Activated B cell treated with CpG ODN at 0.5 μM for 24 hours (primary cell): ENCODE results near the gene OR51E2. TPM values are rescaled to one million over a fixed set of nuclear protein-coding genes. Genes with fewer than 3 reads are reported as not detected.

Experiments used
- ATAC-seq: fragments of 200-7000 bp; cut with Tn5 transposase; one replicate; pipeline ENCODE4 v1.10.0; 2021; ENCODE audit warnings: low read depth, mild to moderate bottlenecking, moderate library complexity
- CTCF ChIA-PET: fragments of 350-600 bp; sonication (Branson Sonifier 250); formaldehyde crosslinking; loops from one replicate; lab custom pipeline; 2021; ENCODE audit warnings: antibody characterized with exemption; lab: Charles Lee
- POLR2A ChIA-PET: fragments of 350-600 bp; sonication (Branson Sonifier 250); formaldehyde crosslinking; loops from one replicate; lab custom pipeline; 2021; ENCODE audit warnings: antibody characterized with exemption; lab: Charles Lee
- DNase-seq: peaks from one replicate; pipeline ENCODE4 v3.0.0; 2022
- H3K27ac Mint-ChIP-seq: one replicate; pipeline ENCODE4 v1.8.0; 2020; ENCODE audit warnings: mixed read lengths
- H3K27me3 Mint-ChIP-seq: one replicate; pipeline ENCODE4 v1.8.0; 2021; ENCODE audit warnings: mixed read lengths
- H3K36me3 Mint-ChIP-seq: one replicate; pipeline ENCODE4 v1.8.0; 2021; ENCODE audit warnings: low read depth, mixed read lengths
- H3K4me1 Mint-ChIP-seq: one replicate; pipeline ENCODE4 v1.8.0; 2021; ENCODE audit warnings: mixed read lengths
- H3K4me3 Mint-ChIP-seq: one replicate; pipeline ENCODE4 v1.8.0; 2020; ENCODE audit warnings: mild to moderate bottlenecking, mixed read lengths
- H3K9me3 Mint-ChIP-seq: one replicate; pipeline ENCODE4 v1.8.0; 2020; ENCODE audit warnings: mixed read lengths
- intact Hi-C: fragments of 100-400 bp; cut with micrococcal nuclease; formaldehyde crosslinking; loops from one replicate; pipeline ENCODE4 v1.15.1; 2024
- total RNA-seq: library from RNA; stranded (reverse); gene quantifications from 2 replicates; pipeline ENCODE4 v1.2.3, GENCODE V29; 2022
- TF ChIP-seq, protein P1 (sequence below): fragments of 200-600 bp; IDR thresholded peaks from one replicate; pipeline ENCODE4 v1.8.0; 2022; ENCODE audit warnings: antibody characterized with exemption, mild to moderate bottlenecking

OR51E2 gene
- total RNA-seq, 1 donor from 2014 or later: not detected

DNA sequence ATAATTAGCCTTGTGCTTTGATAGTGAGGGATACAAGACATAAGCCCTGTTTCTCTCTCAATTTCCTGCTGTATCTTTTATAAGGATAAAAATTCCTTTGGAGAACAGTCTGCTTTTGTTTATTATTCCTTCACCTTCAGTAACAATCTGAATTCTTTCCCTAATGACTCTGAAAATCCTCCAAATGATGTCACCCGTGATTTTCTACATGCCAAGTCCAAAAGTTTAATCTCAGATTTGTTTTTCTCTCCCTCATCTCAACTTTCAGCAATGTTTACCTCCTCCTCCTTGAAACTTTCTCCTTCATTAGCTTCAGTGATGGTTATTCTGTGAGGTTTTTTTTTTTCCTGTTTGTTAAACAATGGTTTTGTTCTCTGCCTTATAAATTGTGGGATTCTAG is 2.2 kb downstream of the OR51E2 start:
- H3K4me1 Mint-ChIP-seq: no peaks in the 10 kb centered on the region
- no peaks in the 10 kb centered on the region for H3K36me3 Mint-ChIP-seq
- H3K27ac Mint-ChIP-seq: no peak overlapping the region
- H3K27me3 Mint-ChIP-seq: peaks cover 1% of the 10 kb centered on the region
- H3K4me3 Mint-ChIP-seq: no peak overlapping the region
- H3K9me3 Mint-ChIP-seq: no peaks in the 10 kb centered on the region
- no peak for ATAC-seq
- TF ChIP-seq, protein P1, sequence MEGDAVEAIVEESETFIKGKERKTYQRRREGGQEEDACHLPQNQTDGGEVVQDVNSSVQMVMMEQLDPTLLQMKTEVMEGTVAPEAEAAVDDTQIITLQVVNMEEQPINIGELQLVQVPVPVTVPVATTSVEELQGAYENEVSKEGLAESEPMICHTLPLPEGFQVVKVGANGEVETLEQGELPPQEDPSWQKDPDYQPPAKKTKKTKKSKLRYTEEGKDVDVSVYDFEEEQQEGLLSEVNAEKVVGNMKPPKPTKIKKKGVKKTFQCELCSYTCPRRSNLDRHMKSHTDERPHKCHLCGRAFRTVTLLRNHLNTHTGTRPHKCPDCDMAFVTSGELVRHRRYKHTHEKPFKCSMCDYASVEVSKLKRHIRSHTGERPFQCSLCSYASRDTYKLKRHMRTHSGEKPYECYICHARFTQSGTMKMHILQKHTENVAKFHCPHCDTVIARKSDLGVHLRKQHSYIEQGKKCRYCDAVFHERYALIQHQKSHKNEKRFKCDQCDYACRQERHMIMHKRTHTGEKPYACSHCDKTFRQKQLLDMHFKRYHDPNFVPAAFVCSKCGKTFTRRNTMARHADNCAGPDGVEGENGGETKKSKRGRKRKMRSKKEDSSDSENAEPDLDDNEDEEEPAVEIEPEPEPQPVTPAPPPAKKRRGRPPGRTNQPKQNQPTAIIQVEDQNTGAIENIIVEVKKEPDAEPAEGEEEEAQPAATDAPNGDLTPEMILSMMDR: no peak
- POLR2A ChIA-PET: no interaction called here
- intact Hi-C loops: no loop called here
- no peak for DNase-seq
- CTCF ChIA-PET: no interaction called here

DNA sequence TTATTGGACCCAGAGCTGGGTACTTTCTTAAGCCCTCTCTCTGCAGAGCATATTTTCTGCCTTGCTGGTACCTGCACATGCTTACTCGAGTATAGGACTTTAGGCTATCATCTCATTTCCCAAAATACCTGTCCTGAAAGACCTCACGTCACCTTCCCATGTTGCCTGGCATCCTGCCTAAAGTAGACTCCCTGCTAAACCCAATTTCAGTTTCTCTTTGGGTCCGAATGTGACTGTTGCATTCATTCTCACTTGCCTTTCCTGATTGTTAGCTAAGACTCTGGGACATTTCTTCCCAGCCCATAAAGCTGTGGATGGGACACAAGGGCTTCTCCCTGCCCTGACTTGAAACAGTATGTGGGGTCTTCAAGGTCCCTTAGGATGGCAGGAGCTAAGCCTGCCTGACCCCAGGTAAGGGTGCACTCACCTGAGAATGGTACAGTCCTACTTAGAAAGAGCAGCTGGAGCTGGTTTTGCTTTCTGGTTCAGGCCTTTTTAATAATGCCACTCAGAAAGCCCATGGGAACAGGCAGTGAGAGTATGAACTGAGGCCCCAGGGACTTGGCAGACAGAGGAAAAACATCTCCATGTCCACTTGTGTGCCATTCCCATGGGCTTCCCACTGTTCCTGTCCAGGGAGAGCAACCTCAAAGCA is 12.9 kb downstream of the OR51E2 start:
- ATAC-seq: no peak
- DNase-seq: no peak
- ChIA-PET POLR2A (no interaction called here), CTCF (interaction anchor here (0.8 kb wide), 1 partner anchor 48 kb away, joined by 3 read pairs; no protein-coding TSS in a partner anchor)
- H3K27me3 Mint-ChIP-seq: peaks cover 3% of the 10 kb centered on the region
- no peaks in the 10 kb centered on the region for H3K4me1 Mint-ChIP-seq
- H3K27ac Mint-ChIP-seq: no peak overlapping the region
- intact Hi-C loops: no loop called here
- no peaks in the 10 kb centered on the region for H3K9me3 Mint-ChIP-seq
- no peak overlapping the region for H3K4me3 Mint-ChIP-seq
- TF ChIP-seq, protein P1: no peak
- H3K36me3 Mint-ChIP-seq: no peaks in the 10 kb centered on the region

DNA sequence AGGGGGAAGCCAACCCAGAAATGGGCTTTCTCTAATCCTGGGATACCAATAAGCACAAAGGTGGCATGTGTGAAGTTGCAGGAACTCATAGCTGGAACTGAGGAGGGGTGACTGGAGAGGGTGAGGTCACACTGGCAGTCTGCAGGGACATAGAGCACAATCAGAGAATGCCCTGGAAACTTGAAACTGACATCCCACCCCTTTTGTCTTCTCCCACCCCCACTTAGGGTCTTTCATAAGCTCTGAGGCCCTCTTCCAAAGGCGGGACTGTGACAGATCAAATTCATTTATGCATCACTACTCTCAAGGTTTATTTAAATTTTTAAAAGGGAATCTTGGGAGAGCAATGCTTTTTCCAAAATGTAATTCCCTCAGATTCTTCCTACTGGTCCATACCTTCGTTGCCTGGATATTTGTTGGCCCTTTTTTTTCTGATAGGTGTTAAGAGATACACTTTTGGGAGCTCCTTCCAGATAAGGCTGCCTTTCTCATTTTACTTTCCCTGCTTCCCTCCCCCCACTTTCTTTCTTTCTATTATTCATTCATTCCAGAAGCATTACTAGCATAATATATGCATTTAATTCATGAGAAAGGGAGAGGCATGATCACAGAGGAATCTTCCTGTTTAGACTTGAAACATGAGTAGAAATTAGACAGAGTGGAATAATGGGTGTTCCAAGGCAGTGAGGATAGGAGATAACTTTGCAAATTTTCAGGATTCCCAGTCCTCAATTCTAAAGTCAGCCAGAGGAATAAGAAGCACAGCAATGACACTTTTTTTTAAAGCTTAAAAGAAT is 14.8 kb downstream of the OR51E2 start:
- intact Hi-C loops: no loop called here
- ChIA-PET POLR2A (no interaction called here), CTCF (no interaction called here)
- TF ChIP-seq, protein P1: no peak
- H3K36me3 Mint-ChIP-seq: no peaks in the 10 kb centered on the region
- DNase-seq: no peak
- no peaks in the 10 kb centered on the region for H3K9me3 Mint-ChIP-seq
- H3K4me1 Mint-ChIP-seq: no peaks in the 10 kb centered on the region
- no peak overlapping the region for H3K4me3 Mint-ChIP-seq
- ATAC-seq: no peak
- H3K27ac Mint-ChIP-seq: no peak overlapping the region
- peaks cover 3% of the 10 kb centered on the region for H3K27me3 Mint-ChIP-seq

DNA sequence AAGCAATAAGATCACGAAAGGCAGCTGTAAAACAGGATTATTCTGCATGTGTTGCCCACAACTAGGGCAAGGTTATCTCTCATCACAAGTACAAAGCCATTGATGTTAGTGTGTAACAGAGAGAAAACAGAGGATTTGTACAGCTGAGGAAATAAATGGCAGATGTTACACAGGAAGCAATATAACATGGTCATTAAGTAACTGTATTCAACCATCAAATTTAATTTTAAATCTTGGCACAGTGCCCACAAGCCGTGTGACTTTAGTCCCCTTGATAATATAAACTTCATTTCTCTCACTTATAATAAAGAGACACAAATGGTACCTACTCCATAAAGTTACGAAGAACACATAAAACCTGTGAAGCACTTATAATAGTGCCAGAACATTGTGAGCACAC is 17.3 kb downstream of the OR51E2 start:
- ATAC-seq (no peak), DNase-seq (no peak)
- Mint-ChIP-seq H3K4me1 (no peaks in the 10 kb centered on the region), H3K27ac (no peak overlapping the region), H3K4me3 (no peak overlapping the region), H3K36me3 (no peaks in the 10 kb centered on the region), H3K9me3 (no peaks in the 10 kb centered on the region), H3K27me3 (peaks cover 7% of the 10 kb centered on the region)
- POLR2A ChIA-PET: no interaction called here
- intact Hi-C loops: no loop called here
- TF ChIP-seq, protein P1: no peak
- CTCF ChIA-PET: no interaction called here

DNA sequence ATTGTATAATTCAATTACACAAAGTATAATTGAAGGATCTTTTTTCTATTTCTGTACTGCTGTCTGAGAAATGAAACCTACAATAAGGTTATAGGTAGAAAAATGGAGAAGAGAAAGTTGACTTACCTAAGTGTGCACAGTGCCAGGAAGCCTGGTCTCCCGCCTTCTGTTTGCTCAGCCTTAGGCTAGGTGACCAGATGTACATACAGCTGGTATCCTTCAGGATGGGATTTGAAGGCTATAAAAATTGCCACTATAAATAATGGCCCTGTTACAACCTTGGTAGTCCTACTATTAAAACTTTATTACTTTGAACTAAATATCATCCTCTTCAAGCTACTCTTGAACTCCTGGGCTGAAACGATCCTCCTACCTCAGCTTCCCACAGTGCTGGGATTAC is 19.7 kb downstream of the OR51E2 start:
- Mint-ChIP-seq H3K9me3 (no peaks in the 10 kb centered on the region), H3K4me1 (no peaks in the 10 kb centered on the region), H3K27ac (no peak overlapping the region), H3K4me3 (no peak overlapping the region), H3K36me3 (no peaks in the 10 kb centered on the region), H3K27me3 (peaks cover 7% of the 10 kb centered on the region)
- TF ChIP-seq, protein P1: no peak
- DNase-seq: no peak
- intact Hi-C loops: no loop called here
- POLR2A ChIA-PET: no interaction called here
- no peak for ATAC-seq
- CTCF ChIA-PET: no interaction called here
